ENCODE data around the gene REM2. TPM values are rescaled to one million over a fixed set of nuclear protein-coding genes. Genes with fewer than 3 reads are reported as not detected.

The REM2 gene
- polyA plus RNA-seq, 1 of the 3 experiments (the other 2 are of a cell fraction): 0.26 TPM

DNA sequence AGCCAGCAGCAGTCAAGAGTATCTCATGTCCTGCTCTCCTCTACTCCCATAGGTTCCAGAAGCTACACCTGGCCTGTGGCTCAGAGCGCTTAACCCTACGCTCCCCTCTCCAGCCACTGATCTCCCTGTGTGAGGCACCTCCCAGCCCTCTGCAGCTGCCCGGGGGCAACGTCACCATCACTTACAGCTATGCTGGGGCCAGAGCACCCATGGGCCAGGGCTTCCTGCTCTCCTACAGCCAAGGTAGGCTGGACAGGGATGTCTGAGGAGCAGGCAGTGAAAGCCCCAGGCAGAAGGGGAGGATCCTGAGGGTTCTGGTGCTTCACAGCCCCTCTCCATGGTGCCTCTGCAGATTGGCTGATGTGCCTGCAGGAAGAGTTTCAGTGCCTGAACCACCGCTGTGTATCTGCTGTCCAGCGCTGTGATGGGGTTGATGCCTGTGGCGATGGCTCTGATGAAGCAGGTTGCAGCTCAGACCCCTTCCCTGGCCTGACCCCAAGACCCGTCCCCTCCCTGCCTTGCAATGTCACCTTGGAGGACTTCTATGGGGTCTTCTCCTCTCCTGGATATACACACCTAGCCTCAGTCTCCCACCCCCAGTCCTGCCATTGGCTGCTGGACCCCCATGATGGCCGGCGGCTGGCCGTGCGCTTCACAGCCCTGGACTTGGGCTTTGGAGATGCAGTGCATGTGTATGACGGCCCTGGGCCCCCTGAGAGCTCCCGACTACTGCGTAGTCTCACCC is 7.8 kb upstream of the REM2 start:
- Histone ChIP-seq H3K79me2 (ENCODE audit: insufficient read depth) (peaks cover 23% of the 10 kb centered on the region), H3K4me3 (ENCODE audit: low read depth in 2 of 2, low read length in 1 of 2) (no peak overlapping the region), H3K27me3 (ENCODE audit: insufficient read depth) (no peaks in the 10 kb centered on the region), H3K27ac (ENCODE audit: low read depth in 2 of 2, low read length in 1 of 2) (no peak overlapping the region), H3K9ac (no peak overlapping the region), H4K20me1 (ENCODE audit: insufficient read depth) (no peaks in the 10 kb centered on the region), H3K4me1 (ENCODE audit: control insufficient read depth in 1 of 2, insufficient read depth in 2 of 2, low read depth in 1 of 2, low read length in 1 of 2) (peaks cover 8 to 17% of the 10 kb centered on the region in 2 experiments), H3K36me3 (replicated peaks in 1 of 2; ENCODE audit: control insufficient read depth in 1 of 2, insufficient read depth in 2 of 2, low read length in 1 of 2) (peaks cover 32 to 47% of the 10 kb centered on the region in 2 experiments), H3K4me2 (no peak overlapping the region), H2AFZ (ENCODE audit: low read depth) (no peak overlapping the region), H3K9me2 (no peaks in the 10 kb centered on the region), H3K9me3 (no peaks in the 10 kb centered on the region), H3F3A (replicated peaks; ENCODE audit: insufficient read depth) (peaks cover 24% of the 10 kb centered on the region)
- CTCF ChIA-PET: interaction anchor here (1.0 to 4.6 kb wide), 5 partner anchors 22 to 305 kb away, joined by 3 to 28 read pairs (median 4); no protein-coding TSS in a partner anchor
- POLR2A ChIA-PET: interaction anchor here (0.5 kb wide), 1 partner anchor 1262 kb away, joined by 3 read pairs; no protein-coding TSS in a partner anchor
- TF ChIP-seq SMC3 (IDR thresholded peaks at IDR 0.05; ENCODE audit: low read depth, low read length): no peak
- WGBS (ENCODE audit: low lambda C conversion rate): 96% methylated on average over 6 of the region's 15 CpGs
- no peak for DNase-seq

DNA sequence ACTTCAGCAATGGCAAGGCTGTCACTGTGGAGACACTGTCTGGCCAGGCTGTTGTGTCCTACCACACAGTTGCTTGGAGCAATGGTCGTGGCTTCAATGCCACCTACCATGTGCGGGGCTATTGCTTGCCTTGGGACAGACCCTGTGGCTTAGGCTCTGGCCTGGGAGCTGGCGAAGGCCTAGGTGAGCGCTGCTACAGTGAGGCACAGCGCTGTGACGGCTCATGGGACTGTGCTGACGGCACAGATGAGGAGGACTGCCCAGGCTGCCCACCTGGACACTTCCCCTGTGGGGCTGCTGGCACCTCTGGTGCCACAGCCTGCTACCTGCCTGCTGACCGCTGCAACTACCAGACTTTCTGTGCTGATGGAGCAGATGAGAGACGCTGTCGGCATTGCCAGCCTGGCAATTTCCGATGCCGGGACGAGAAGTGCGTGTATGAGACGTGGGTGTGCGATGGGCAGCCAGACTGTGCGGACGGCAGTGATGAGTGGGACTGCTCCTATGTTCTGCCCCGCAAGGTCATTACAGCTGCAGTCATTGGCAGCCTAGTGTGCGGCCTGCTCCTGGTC is 7.2 kb upstream of the REM2 start:
- 96% methylated on average over 12 of the region's 20 CpGs for WGBS (ENCODE audit: low lambda C conversion rate)
- Histone ChIP-seq H3K27me3 (ENCODE audit: insufficient read depth) (no peaks in the 10 kb centered on the region), H3K36me3 (replicated peaks in 1 of 2; ENCODE audit: control insufficient read depth in 1 of 2, insufficient read depth in 2 of 2, low read length in 1 of 2) (peaks cover 32 to 47% of the 10 kb centered on the region in 2 experiments)

More for the DNA sequence above, 7.2 kb upstream of the REM2 start:
- DNase-seq: no peak
- peaks cover 23% of the 10 kb centered on the region for H3K79me2 ChIP-seq (ENCODE audit: insufficient read depth)
- no peaks in the 10 kb centered on the region for H3K9me3 ChIP-seq
- H3K9ac ChIP-seq: no peak overlapping the region
- ChIA-PET POLR2A (interaction anchor here (0.5 kb wide), 1 partner anchor 1262 kb away, joined by 3 read pairs; no protein-coding TSS in a partner anchor), CTCF (interaction anchor here (1.0 to 1.3 kb wide), 4 partner anchors 21 to 306 kb away, joined by 3 to 4 read pairs (median 4); no protein-coding TSS in a partner anchor)
- TF ChIP-seq USF1 (IDR thresholded peaks at IDR 0.05; ENCODE audit: borderline replicate concordance, low read depth) (no peak), EZH2phosphoT487 (IDR thresholded peaks at IDR 0.05; ENCODE audit: borderline replicate concordance, low read depth) (no peak), GATA2 (CRISPR knock-in tag; IDR thresholded peaks at IDR 0.05) (no peak), EP300 (IDR thresholded peaks at IDR 0.05; ENCODE audit: borderline replicate concordance in 1 of 2, low read depth in 1 of 2, low read length in 1 of 2) (no peak), RFX5 (IDR thresholded peaks at IDR 0.05; ENCODE audit: low read length) (no peak), POLR2AphosphoS5 (IDR thresholded peaks at IDR 0.05; ENCODE audit: low read depth, low read length) (no peak), FOXJ3 (CRISPR knock-in tag; IDR thresholded peaks at IDR 0.05) (no peak), PBX3 (IDR thresholded peaks at IDR 0.05) (no peak), FOSL2 (IDR thresholded peaks at IDR 0.05; ENCODE audit: borderline replicate concordance, low read depth) (no peak), TEAD4 (IDR thresholded peaks at IDR 0.05; ENCODE audit: borderline replicate concordance, insufficient read depth) (no peak), TAF1 (IDR thresholded peaks at IDR 0.05; ENCODE audit: borderline replicate concordance, low read depth, low read length) (no peak), NFIC (IDR thresholded peaks at IDR 0.05; ENCODE audit: borderline replicate concordance) (no peak)
- TF ChIP-seq, protein P1, sequence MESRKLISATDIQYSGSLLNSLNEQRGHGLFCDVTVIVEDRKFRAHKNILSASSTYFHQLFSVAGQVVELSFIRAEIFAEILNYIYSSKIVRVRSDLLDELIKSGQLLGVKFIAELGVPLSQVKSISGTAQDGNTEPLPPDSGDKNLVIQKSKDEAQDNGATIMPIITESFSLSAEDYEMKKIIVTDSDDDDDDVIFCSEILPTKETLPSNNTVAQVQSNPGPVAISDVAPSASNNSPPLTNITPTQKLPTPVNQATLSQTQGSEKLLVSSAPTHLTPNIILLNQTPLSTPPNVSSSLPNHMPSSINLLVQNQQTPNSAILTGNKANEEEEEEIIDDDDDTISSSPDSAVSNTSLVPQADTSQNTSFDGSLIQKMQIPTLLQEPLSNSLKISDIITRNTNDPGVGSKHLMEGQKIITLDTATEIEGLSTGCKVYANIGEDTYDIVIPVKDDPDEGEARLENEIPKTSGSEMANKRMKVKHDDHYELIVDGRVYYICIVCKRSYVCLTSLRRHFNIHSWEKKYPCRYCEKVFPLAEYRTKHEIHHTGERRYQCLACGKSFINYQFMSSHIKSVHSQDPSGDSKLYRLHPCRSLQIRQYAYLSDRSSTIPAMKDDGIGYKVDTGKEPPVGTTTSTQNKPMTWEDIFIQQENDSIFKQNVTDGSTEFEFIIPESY (IDR thresholded peaks at IDR 0.05; ENCODE audit: borderline replicate concordance, low read depth): no peak
- peaks cover 5 to 11% of the 10 kb centered on the region in 2 experiments for H3K4me1 ChIP-seq (ENCODE audit: control insufficient read depth in 1 of 2, insufficient read depth in 2 of 2, low read depth in 1 of 2, low read length in 1 of 2)
- H3K4me3 ChIP-seq (ENCODE audit: low read depth in 2 of 2, low read length in 1 of 2): no peak overlapping the region
- peaks cover 19% of the 10 kb centered on the region for H3F3A ChIP-seq (replicated peaks; ENCODE audit: insufficient read depth)
- no peaks in the 10 kb centered on the region for H3K9me2 ChIP-seq
- H3K4me2 ChIP-seq: no peak overlapping the region
- no peak overlapping the region for H2AFZ ChIP-seq (ENCODE audit: low read depth)
- no peak overlapping the region for H3K27ac ChIP-seq (ENCODE audit: low read depth in 2 of 2, low read length in 1 of 2)
- H4K20me1 ChIP-seq (ENCODE audit: insufficient read depth): no peaks in the 10 kb centered on the region
